Muscle layer of colon (tissue), 2 donors: ENCODE results near the gene RAB17.

Experiments used
- H3K27ac ChIP-seq: one replicate; pipeline ENCODE4 v1.7.0; 2013; ENCODE audit warnings: low read depth, mild to moderate bottlenecking, low read length, moderate library complexity
- H3K27me3 ChIP-seq, 2 donors: one replicate each; pipeline ENCODE4 v1.7.0; 2013; ENCODE audit warnings: low read length in 2 of 2, mild to moderate bottlenecking in 2 of 2; ENCODE audit not compliant: insufficient read depth in 2 of 2, control insufficient read depth in 1 of 2
- H3K36me3 ChIP-seq: one replicate; pipeline ENCODE4 v1.7.0; 2013; ENCODE audit warnings: mild to moderate bottlenecking, low read length; ENCODE audit not compliant: insufficient read depth
- H3K4me1 ChIP-seq: one replicate; pipeline ENCODE4 v1.7.0; 2013; ENCODE audit warnings: mild to moderate bottlenecking, low read length; ENCODE audit not compliant: insufficient read depth
- H3K4me3 ChIP-seq, 2 donors: one replicate each; pipeline ENCODE4 v1.7.0; 2013; ENCODE audit warnings: low read length in 2 of 2, low read depth in 1 of 2, mild to moderate bottlenecking in 1 of 2, moderate library complexity in 1 of 2
- H3K9ac ChIP-seq: one replicate; pipeline ENCODE4 v1.7.0; 2013; ENCODE audit warnings: low read length
- H3K9me3 ChIP-seq: one replicate; pipeline ENCODE4 v1.7.0; 2013; ENCODE audit warnings: mild to moderate bottlenecking, low read length
- donor health status: abdominal sarcoma.
- donor health status: Adenocarcinoma of cecum.

RAB17 gene

GRCh38 chr2:237630216-237631000 lies 39.9 kb upstream of the RAB17 start:
- H3K9ac ChIP-seq = no peak overlapping the region
- no peak overlapping the region for H3K27ac ChIP-seq
- no peaks in the 10 kb centered on the region for H3K9me3 ChIP-seq
- H3K4me1 ChIP-seq = peaks cover 25% of the 10 kb centered on the region
- H3K4me3 ChIP-seq = no peak overlapping the region
- H3K27me3 ChIP-seq = no peaks in the 10 kb centered on the region
- H3K36me3 ChIP-seq = no peaks in the 10 kb centered on the region

- Histone ChIP-seq H3K27me3 (no peaks in the 10 kb centered on the region), H3K9me3 (no peaks in the 10 kb centered on the region), H3K36me3 (no peaks in the 10 kb centered on the region), H3K27ac (no peak overlapping the region), H3K4me1 (peaks cover 25% of the 10 kb centered on the region), H3K4me3 (no peak overlapping the region), H3K9ac (no peak overlapping the region)
These were observed 39.2 kb upstream of the RAB17 start for GRCh38 chr2:237629739-237630138.

GRCh38 chr2:237629188-237629534 lies 38.6 kb upstream of the RAB17 start:
- no peak overlapping the region for H3K9ac ChIP-seq
- no peaks in the 10 kb centered on the region for H3K36me3 ChIP-seq
- H3K4me3 ChIP-seq = no peak overlapping the region
- no peak overlapping the region for H3K27ac ChIP-seq
- H3K4me1 ChIP-seq = peaks cover 25% of the 10 kb centered on the region
- no peaks in the 10 kb centered on the region for H3K27me3 ChIP-seq
- no peaks in the 10 kb centered on the region for H3K9me3 ChIP-seq

GRCh38 chr2:237628247-237629187 lies 38.0 kb upstream of the RAB17 start:
- H3K9ac ChIP-seq = peak overlapping the region; percentile 38
- H3K36me3 ChIP-seq = no peaks in the 10 kb centered on the region
- H3K4me1 ChIP-seq = peaks cover 25% of the 10 kb centered on the region
- peak overlapping the region; percentile 7 to 72 for H3K4me3 ChIP-seq
- H3K9me3 ChIP-seq = no peaks in the 10 kb centered on the region
- H3K27me3 ChIP-seq = no peaks in the 10 kb centered on the region
- H3K27ac ChIP-seq = peak overlapping the region; percentile 4

GRCh38 chr2:237627441-237628246 lies 37.1 kb upstream of the RAB17 start, which contains the start of gene LRRFIP1:
LRRFIP1 (plus strand) TSS chr2:237627587; CDS start chr2:237627645, 58 bp downstream.
- Histone ChIP-seq H3K27ac (peak within 1 kb of the TSS; percentile 17), H3K27me3 (no peaks in the 10 kb centered on the region), H3K4me3 (peak within 1 kb of the TSS; percentile 7 to 72), H3K4me1 (peaks cover 16% of the 10 kb centered on the region), H3K9me3 (no peaks in the 10 kb centered on the region), H3K36me3 (no peaks in the 10 kb centered on the region), H3K9ac (peak within 1 kb of the TSS; percentile 38)

- Histone ChIP-seq H3K36me3 (no peaks in the 10 kb centered on the region), H3K9me3 (no peaks in the 10 kb centered on the region), H3K4me3 (peak overlapping the region in 1 of 2 donors; percentile 38), H3K27me3 (no peaks in the 10 kb centered on the region), H3K4me1 (peaks cover 16% of the 10 kb centered on the region), H3K27ac (peak overlapping the region; percentile 17), H3K9ac (no peak overlapping the region)
These were observed 36.4 kb upstream of the RAB17 start for GRCh38 chr2:237626813-237627440.

- Histone ChIP-seq H3K27me3 (no peaks in the 10 kb centered on the region), H3K36me3 (no peaks in the 10 kb centered on the region), H3K4me1 (peaks cover 13% of the 10 kb centered on the region), H3K4me3 (no peak overlapping the region), H3K9ac (no peak overlapping the region), H3K27ac (no peak overlapping the region), H3K9me3 (no peaks in the 10 kb centered on the region)
These were observed 35.2 kb upstream of the RAB17 start for GRCh38 chr2:237625777-237626176.

- Histone ChIP-seq H3K27me3 (no peaks in the 10 kb centered on the region), H3K4me1 (peaks cover 13% of the 10 kb centered on the region), H3K36me3 (no peaks in the 10 kb centered on the region), H3K9me3 (no peaks in the 10 kb centered on the region), H3K27ac (no peak overlapping the region), H3K4me3 (no peak overlapping the region), H3K9ac (no peak overlapping the region)
These were observed 34.7 kb upstream of the RAB17 start for GRCh38 chr2:237625216-237625705.

GRCh38 chr2:237624565-237624964 lies 34.0 kb upstream of the RAB17 start:
- Histone ChIP-seq H3K4me1 (peaks cover 13% of the 10 kb centered on the region), H3K9ac (no peak overlapping the region), H3K9me3 (no peaks in the 10 kb centered on the region), H3K4me3 (no peak overlapping the region), H3K27ac (no peak overlapping the region), H3K27me3 (no peaks in the 10 kb centered on the region), H3K36me3 (no peaks in the 10 kb centered on the region)

- Histone ChIP-seq H3K4me3 (no peak overlapping the region), H3K4me1 (peaks cover 8% of the 10 kb centered on the region), H3K9me3 (no peaks in the 10 kb centered on the region), H3K27ac (no peak overlapping the region), H3K36me3 (no peaks in the 10 kb centered on the region), H3K9ac (no peak overlapping the region), H3K27me3 (no peaks in the 10 kb centered on the region)
These were observed 33.2 kb upstream of the RAB17 start for GRCh38 chr2:237623428-237624403.
